ENCODE data around the gene JSRP1. TPM values are rescaled to one million over a fixed set of nuclear protein-coding genes. Genes with fewer than 3 reads are reported as not detected.

The JSRP1 gene
- total and polyA plus RNA-seq, 2 of the 8 experiments (the other 6 are each of a cell fraction or from before 2014, with no cell fraction given) = 0.24 to 0.56 TPM

DNA sequence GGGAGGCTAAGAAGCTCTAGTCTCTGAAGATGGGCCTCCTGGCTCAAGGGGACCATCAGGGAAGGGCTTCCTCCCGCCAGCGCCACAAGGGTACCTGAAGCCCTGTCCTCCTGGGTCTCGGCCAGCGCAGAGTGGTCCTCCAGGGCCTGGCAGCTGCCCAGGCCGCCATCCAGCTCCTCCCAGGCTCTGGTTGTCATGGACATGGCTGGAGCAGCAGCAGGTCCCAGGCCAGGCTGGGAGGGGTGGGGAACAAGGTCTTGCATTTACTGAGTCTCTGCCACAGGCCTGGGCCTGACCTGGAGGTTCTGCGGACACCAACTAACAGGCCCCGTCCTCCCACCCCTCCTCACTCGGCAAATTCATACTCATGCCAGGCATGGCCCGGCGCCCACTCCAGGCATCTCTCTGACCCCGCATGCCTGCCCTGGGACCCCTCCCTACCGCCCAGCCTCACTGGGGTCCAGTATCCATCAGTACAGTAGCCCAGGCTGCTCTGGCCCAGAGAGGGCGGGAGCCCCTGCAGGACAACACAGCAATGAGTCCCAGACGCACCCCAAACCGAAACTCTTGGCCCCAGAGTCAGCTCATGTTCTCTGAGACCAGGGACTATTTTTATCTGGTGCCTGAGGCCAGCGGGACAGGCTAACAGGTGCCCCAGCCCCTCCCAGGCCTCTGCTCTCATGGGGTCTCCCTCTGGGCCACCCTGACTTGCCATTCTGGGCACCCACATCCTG is 938 bp downstream of the JSRP1 start (continued):
- TF ChIP-seq, protein P1, sequence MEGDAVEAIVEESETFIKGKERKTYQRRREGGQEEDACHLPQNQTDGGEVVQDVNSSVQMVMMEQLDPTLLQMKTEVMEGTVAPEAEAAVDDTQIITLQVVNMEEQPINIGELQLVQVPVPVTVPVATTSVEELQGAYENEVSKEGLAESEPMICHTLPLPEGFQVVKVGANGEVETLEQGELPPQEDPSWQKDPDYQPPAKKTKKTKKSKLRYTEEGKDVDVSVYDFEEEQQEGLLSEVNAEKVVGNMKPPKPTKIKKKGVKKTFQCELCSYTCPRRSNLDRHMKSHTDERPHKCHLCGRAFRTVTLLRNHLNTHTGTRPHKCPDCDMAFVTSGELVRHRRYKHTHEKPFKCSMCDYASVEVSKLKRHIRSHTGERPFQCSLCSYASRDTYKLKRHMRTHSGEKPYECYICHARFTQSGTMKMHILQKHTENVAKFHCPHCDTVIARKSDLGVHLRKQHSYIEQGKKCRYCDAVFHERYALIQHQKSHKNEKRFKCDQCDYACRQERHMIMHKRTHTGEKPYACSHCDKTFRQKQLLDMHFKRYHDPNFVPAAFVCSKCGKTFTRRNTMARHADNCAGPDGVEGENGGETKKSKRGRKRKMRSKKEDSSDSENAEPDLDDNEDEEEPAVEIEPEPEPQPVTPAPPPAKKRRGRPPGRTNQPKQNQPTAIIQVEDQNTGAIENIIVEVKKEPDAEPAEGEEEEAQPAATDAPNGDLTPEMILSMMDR (IDR thresholded peaks at IDR 0.05; ENCODE audit: control extremely low read depth in 1 of 3, insufficient read depth in 1 of 3, low read depth in 1 of 3, low read length in 3 of 3) = no peak
- TF ChIP-seq CHD2 (IDR thresholded peaks at IDR 0.05; ENCODE audit: low read length) (no peak), TCF12 (IDR thresholded peaks at IDR 0.05; ENCODE audit: low read depth, low read length) (no peak), SP2 (IDR thresholded peaks at IDR 0.05; ENCODE audit: low read length) (no peak), EZH2 (IDR thresholded peaks at IDR 0.05; ENCODE audit: low read depth, low read length, severe bottlenecking) (no peak)
